ENCODE data around the gene TSR3. TPM values are rescaled to one million over a fixed set of nuclear protein-coding genes. Genes with fewer than 3 reads are reported as not detected.

TSR3 gene
- polyA plus RNA-seq, 1 of the 3 experiments (the other 2 are of a cell fraction) = 87.3 TPM

DNA sequence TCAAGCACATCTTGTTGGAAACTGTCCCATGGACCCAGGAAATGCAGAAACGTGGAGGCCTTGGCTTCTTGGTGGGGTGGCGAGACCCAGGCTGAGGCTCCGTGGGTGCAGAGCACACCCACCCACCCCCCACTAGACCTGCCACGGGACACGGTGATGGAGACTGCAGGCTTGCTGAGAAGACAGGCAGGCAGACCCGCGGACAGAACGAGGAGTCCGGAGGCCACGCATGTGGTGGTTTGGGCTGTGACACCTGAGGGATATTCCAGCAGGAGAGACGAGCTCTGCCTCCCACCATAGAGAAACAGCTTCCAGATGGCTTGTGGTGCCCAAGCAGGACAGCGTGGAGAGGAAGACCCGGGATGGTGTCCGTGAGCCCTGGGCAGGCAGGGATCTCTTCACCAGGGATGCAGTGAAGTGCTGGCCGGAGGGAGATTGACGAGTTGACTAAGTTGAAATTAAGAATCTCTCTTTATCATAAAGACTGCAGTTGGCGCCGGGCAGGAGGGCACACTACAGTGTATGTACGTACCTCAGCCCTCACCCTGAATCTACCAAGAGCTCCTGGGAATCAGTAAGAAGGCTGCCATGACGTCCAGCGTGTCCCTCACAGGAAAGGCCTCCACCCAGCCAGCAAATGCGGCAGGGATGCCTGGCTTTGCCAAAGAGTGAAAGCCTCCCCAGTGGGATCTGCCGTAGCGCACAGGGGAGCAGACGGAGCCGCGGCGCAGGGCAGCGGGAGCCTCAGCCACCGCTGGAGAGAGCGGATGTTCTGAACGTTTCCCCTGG lies 34.0 kb downstream of the TSR3 start (continued):
- TF ChIP-seq SIN3A (IDR thresholded peaks at IDR 0.05; ENCODE audit: borderline replicate concordance, low read depth, low read length) (no peak), MXI1 (IDR thresholded peaks at IDR 0.05; ENCODE audit: low read depth, low read length) (no peak), FOXJ3 (CRISPR knock-in tag; IDR thresholded peaks at IDR 0.05) (no peak), GABPA (IDR thresholded peaks at IDR 0.05; ENCODE audit: low read depth) (no peak), RXRA (IDR thresholded peaks at IDR 0.05; ENCODE audit: borderline replicate concordance, low read depth) (no peak)
- TF ChIP-seq, protein P1, sequence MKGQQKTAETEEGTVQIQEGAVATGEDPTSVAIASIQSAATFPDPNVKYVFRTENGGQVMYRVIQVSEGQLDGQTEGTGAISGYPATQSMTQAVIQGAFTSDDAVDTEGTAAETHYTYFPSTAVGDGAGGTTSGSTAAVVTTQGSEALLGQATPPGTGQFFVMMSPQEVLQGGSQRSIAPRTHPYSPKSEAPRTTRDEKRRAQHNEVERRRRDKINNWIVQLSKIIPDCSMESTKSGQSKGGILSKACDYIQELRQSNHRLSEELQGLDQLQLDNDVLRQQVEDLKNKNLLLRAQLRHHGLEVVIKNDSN (IDR thresholded peaks at IDR 0.05; ENCODE audit: borderline replicate concordance, low read depth) = no peak
- TF ChIP-seq, protein P2, sequence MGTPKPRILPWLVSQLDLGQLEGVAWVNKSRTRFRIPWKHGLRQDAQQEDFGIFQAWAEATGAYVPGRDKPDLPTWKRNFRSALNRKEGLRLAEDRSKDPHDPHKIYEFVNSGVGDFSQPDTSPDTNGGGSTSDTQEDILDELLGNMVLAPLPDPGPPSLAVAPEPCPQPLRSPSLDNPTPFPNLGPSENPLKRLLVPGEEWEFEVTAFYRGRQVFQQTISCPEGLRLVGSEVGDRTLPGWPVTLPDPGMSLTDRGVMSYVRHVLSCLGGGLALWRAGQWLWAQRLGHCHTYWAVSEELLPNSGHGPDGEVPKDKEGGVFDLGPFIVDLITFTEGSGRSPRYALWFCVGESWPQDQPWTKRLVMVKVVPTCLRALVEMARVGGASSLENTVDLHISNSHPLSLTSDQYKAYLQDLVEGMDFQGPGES (IDR thresholded peaks at IDR 0.05; ENCODE audit: low read depth, low read length) = no peak
- TF ChIP-seq, protein P3, sequence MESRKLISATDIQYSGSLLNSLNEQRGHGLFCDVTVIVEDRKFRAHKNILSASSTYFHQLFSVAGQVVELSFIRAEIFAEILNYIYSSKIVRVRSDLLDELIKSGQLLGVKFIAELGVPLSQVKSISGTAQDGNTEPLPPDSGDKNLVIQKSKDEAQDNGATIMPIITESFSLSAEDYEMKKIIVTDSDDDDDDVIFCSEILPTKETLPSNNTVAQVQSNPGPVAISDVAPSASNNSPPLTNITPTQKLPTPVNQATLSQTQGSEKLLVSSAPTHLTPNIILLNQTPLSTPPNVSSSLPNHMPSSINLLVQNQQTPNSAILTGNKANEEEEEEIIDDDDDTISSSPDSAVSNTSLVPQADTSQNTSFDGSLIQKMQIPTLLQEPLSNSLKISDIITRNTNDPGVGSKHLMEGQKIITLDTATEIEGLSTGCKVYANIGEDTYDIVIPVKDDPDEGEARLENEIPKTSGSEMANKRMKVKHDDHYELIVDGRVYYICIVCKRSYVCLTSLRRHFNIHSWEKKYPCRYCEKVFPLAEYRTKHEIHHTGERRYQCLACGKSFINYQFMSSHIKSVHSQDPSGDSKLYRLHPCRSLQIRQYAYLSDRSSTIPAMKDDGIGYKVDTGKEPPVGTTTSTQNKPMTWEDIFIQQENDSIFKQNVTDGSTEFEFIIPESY (IDR thresholded peaks at IDR 0.05; ENCODE audit: borderline replicate concordance, low read depth) = no peak

DNA sequence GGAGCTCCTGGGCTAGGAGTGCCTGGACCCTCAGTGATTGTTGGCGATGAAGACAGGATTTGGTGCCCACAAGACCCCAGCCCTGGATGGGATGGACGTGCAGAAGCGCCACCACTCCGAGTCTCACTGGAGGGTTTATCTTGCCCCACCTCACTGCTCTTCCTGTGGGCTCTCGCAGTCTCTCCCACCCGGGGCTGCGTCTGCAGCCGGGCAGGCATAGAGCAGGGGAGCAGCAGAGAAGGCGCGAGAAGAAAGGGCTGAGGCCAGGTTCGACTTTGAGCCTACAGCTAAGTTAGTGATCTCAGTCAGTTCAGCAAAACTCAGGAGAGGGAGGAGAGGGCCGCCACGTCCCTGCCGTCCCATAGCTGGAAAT lies 35.7 kb downstream of the TSR3 start:
- CTCF ChIA-PET = interaction anchor here (1.0 to 1.2 kb wide), 2 partner anchors 16 to 22 kb away, joined by 4 to 5 read pairs; no protein-coding TSS in a partner anchor
- no peak overlapping the region for H3K4me3 ChIP-seq (ENCODE audit: low read depth in 2 of 2, low read length in 1 of 2)
- H3K36me3 ChIP-seq (replicated peaks in 1 of 2; ENCODE audit: control insufficient read depth in 1 of 2, insufficient read depth in 2 of 2, low read length in 1 of 2) = peaks cover 27 to 84% of the 10 kb centered on the region in 2 experiments

More for the DNA sequence above, 35.7 kb downstream of the TSR3 start:
- H2AFZ ChIP-seq (ENCODE audit: low read depth) = no peak overlapping the region
- no peaks in the 10 kb centered on the region for H3K27me3 ChIP-seq (ENCODE audit: insufficient read depth)
- POLR2A ChIA-PET = no interaction called here
- TF ChIP-seq RFX5 (IDR thresholded peaks at IDR 0.05; ENCODE audit: low read length) (no peak), GATA2 (CRISPR knock-in tag; IDR thresholded peaks at IDR 0.05) (no peak), JUND (IDR thresholded peaks at IDR 0.05) (no peak), YY1 (IDR thresholded peaks at IDR 0.05; ENCODE audit: low read depth) (no peak), ELF1 (IDR thresholded peaks at IDR 0.05) (no peak), FOSL2 (IDR thresholded peaks at IDR 0.05; ENCODE audit: borderline replicate concordance, low read depth) (no peak)
- TF ChIP-seq, protein P4, sequence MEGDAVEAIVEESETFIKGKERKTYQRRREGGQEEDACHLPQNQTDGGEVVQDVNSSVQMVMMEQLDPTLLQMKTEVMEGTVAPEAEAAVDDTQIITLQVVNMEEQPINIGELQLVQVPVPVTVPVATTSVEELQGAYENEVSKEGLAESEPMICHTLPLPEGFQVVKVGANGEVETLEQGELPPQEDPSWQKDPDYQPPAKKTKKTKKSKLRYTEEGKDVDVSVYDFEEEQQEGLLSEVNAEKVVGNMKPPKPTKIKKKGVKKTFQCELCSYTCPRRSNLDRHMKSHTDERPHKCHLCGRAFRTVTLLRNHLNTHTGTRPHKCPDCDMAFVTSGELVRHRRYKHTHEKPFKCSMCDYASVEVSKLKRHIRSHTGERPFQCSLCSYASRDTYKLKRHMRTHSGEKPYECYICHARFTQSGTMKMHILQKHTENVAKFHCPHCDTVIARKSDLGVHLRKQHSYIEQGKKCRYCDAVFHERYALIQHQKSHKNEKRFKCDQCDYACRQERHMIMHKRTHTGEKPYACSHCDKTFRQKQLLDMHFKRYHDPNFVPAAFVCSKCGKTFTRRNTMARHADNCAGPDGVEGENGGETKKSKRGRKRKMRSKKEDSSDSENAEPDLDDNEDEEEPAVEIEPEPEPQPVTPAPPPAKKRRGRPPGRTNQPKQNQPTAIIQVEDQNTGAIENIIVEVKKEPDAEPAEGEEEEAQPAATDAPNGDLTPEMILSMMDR (IDR thresholded peaks at IDR 0.05) = no peak
- H4K20me1 ChIP-seq (ENCODE audit: insufficient read depth) = peaks cover 89% of the 10 kb centered on the region
- H3K4me1 ChIP-seq (ENCODE audit: control insufficient read depth in 1 of 2, insufficient read depth in 2 of 2, low read depth in 1 of 2, low read length in 1 of 2) = peaks cover 10 to 18% of the 10 kb centered on the region in 2 experiments; a peak in 2 of 4 replicates
- no peaks in the 10 kb centered on the region for H3F3A ChIP-seq (replicated peaks; ENCODE audit: insufficient read depth)
- H3K9ac ChIP-seq = no peak overlapping the region
- DNase-seq = no peak
- H3K27ac ChIP-seq (ENCODE audit: low read depth in 2 of 2, low read length in 1 of 2) = no peak overlapping the region
- 94% methylated on average over 14 of the region's 14 CpGs for WGBS (ENCODE audit: low lambda C conversion rate)
- no peaks in the 10 kb centered on the region for H3K9me2 ChIP-seq
- no peaks in the 10 kb centered on the region for H3K9me3 ChIP-seq
- H3K79me2 ChIP-seq (ENCODE audit: insufficient read depth) = peaks cover 83% of the 10 kb centered on the region
- no peak overlapping the region for H3K4me2 ChIP-seq

Data from SK-N-SH (cell line).